Activated CD4-positive, alpha-beta T cell treated with anti-CD3 and anti-CD28 coated beads, Interleukin-2, amount 50 U/mL, for 16 hours (primary cell): ENCODE results near the gene EML3.
"Not testable (repeated sequence)": the region's sequence is repeated elsewhere in the genome, so short reads cannot be mapped to it uniquely, and the experiment has no call there.

Source experiments
- DNase-seq: peaks from one replicate; pipeline ENCODE4 v3.0.0-alpha.2; 2020

The EML3 gene, protein sequence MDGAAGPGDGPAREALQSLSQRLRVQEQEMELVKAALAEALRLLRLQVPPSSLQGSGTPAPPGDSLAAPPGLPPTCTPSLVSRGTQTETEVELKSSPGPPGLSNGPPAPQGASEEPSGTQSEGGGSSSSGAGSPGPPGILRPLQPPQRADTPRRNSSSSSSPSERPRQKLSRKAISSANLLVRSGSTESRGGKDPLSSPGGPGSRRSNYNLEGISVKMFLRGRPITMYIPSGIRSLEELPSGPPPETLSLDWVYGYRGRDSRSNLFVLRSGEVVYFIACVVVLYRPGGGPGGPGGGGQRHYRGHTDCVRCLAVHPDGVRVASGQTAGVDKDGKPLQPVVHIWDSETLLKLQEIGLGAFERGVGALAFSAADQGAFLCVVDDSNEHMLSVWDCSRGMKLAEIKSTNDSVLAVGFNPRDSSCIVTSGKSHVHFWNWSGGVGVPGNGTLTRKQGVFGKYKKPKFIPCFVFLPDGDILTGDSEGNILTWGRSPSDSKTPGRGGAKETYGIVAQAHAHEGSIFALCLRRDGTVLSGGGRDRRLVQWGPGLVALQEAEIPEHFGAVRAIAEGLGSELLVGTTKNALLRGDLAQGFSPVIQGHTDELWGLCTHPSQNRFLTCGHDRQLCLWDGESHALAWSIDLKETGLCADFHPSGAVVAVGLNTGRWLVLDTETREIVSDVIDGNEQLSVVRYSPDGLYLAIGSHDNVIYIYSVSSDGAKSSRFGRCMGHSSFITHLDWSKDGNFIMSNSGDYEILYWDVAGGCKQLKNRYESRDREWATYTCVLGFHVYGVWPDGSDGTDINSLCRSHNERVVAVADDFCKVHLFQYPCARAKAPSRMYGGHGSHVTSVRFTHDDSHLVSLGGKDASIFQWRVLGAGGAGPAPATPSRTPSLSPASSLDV

DNA sequence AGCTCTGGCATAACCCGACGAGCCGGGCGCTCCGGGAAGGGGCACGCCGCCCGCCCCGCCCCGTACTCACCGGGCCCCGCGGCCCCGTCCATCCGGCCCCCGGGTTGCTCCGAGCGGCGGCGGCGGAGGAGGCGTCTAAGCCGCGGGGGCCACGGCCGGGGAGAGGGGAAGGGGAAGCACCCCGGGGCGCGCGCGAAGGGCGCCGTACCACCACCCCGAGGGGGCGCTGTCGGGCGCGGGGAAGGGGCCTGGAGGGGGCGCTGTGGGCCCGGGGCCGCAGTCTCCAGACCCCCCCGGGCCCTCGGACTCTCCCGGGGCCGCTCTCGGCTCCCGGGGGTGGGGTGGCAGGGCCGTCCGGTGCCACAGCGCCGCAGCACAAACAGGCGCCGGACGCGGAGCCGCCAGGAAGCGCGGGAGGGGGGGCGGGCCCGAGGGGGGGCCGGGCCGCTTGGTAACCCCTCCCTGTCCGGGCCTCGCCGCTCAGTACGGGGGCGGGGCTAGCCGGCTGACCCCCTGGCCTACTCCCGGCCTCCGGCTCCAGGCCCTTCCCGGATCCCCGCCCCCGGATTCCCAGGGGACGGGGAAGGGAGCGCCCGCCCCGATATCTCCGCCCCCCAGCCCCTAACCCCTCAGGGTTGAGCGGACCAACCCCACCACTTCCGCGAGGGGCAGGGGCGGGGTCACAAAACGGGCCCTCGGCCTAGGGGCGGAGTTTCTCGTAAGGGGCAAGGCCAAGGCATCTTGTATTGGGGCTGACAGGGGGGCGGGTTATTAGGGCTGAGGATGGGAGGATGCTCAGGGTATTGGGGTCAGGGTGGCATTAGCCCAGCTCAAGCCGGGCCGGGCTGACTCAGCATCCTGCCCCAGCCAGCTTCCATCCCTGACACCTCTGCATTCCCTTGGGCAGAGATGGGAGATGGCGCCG, at the start of gene EML3, which contains the start of gene ROM1:
Gene EML3, minus strand, starts transcription at position 410 of the 925 bp plus-strand sequence. Its CDS starts 318 bp downstream, at position 92.
Gene ROM1, plus strand, starts transcription at position 892 of the 925 bp plus-strand sequence. Its CDS starts 25 bp downstream, at position 917.
- peak; percentile 90 for DNase-seq

DNA sequence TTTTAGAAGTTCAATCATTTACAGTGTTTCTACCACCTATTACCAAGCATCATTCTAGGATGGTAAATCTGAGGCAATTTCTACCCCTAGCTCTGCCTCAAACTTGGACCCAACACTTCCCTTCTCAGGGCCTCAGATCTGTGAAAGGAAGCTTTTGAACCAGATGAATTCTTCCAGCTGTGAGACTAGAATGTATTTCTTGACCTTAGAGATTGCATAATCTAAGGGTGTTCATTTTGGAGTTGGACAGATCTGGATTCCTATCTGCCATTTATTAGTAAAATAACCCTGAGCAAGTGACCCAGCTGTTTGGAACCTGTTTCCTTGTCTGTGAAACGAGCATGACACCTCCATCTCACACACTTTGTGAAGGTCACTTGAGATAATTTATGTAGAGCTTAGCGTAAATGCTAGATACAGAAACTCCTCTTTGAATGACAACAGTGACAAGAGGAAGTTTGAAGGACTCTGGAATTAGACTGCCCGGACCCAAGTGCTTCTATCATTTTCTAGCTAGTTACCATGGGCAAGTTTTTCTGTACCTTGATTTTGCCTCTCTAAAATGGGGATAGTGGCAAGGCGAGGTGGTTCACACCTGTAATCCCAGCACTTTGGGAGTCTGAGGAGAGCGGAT, 44.3 kb upstream of the EML3 start:
- no peak for DNase-seq

DNA sequence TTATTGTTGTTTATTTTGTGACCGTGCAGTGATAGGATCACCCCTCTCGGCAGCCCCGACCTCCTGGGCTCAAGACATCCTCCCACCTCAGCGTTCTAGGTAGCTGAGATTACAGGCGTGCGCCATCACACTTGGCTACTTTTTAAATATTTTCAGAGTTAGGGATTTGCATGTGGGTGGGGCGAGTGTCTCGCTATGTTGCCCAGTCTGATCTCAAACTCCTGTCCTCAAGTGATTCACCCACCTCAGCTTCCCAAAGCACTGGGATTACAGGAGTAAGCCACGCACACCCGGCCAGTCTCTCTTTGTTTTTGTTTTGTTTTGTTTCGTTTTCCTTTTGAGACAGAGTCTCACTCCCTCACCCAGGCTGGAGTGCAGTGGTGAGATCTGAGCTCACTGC, 41.7 kb upstream of the EML3 start:
- no peak for DNase-seq

DNA sequence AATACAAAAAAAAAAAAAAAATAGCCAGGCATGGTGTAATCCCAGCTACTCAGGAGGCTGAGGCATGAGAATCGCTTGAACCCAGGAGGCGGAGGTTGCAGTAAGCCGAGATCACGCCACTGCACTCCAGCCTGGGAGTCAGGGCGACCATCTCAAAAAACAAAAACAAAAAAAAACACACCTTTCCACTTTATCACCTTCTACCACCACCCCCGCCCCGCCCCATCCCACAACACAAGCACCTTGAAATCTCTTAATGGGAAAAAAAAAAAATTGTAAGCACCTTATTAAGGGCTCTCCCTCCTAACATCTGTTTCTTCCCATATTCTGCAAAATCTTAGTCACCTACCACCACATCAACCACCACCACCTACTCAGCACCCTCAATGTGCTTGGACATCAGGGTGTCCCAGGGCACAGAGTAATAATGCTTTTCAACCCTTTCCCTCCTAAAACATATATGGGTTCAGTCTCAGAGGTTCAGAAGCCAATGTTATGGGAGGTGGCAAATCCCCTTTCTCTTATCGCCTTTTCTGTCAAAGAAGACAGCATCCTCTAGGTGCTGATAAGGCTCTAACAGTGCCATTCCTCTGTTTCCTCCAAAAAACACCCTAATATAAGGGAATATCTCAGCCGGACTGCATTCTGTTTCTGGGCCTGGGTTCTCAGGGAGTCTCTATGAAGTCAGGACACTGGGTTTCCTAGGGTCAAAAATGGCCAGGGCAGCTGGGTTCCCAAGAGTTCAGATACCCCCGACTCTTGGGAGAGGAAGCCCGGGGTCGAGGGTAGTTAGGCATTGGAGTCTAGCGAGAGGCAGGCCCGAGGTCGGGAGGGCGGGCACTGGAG, 39.8 kb upstream of the EML3 start:
- peak; percentile 39 for DNase-seq

DNA sequence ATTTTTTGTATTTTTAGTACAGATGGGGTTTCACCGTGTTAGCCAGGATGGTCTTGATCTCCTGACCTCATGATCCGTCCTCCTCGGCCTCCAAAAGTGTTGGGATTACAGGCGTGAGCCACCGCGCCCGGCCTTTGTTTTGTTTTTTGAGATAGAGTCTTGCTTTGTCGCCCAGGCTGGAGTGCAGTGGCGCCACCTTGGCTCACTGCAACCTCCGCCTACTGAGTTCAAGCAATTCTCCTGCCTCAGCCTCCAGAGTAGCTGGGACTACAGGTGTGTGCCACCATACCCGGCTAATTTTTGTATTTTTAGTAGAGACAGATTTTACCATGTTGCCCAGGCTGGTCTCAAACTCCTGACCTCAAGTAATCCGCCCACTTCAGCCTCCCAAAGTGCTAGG, 37.7 kb upstream of the EML3 start:
- not testable (repeated sequence) for DNase-seq

DNA sequence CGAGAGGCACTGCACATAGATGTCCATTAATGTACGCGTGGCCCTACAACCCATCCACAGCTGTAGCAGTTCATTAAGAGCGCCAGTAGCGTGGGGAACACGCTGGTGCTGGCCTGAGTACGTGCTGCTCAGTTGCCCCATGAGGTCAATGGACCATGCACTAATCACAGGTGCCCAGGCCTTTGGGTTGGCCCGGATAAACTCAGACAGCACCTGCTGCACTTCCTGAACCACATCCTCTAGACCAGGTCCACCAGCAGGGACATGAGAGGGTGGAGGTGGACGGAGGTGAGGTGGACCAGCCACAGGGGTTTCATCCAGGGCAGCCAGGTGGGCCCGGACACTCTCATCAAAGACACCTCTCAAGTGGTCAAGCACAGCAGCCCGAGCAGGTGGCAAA, 36.9 kb upstream of the EML3 start:
- no peak for DNase-seq

DNA sequence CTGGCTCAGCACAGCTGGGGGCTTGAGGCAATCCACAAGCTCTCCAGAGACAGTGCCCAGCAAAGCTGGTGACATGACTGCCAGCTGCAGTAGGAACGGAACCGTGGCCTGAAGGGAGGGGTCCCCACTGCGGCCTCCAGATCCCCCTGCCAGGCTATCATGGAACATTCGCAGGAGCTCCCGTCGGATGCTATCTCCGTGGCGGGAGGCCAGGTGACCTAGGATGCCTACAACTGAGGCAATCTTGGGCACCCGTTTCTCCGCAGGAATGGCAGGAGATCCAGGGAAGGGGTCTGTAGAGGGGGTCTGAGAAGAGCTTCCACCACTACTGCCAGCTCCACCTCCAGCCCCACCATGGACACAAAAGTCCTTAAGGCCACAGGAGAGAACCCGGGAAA, 36.4 kb upstream of the EML3 start:
- DNase-seq = no peak

DNA sequence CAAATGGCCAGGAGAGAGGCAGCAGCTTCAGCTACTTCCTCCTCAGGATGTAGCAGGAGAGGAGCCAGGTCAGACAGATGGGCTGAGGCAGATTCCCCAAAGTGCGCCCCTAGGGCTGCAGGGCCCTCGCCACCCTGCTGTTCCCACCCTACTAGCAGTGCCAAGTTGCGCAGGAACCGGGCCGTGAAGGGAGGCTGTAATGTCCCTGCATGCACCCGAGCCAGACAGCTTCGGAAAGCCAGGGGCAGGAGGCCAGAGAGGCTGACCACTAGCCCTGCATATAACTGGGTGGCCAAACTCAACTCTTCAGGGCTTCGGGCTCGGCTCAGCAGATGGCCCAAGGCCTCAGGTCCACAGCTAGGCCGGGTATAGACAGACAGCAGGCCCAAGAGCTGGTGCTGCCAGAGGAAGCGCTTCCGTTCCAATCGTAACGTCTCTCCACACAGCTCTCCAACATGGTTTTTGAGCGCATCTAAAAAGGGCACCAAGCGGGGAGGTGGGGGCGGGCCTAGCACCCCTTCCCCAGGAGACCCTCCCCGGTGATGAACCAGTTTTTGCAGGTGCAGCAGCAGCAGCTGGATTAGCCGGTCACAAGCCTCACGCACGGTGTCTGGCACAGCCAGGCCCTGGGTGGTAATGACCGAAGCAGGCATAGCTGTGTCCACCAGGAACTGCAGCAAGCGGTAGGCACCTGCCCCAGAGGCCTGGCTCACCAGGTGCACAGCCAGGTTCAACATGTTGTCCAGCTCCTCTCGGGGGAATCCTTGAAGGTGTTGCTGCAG, 35.8 kb upstream of the EML3 start:
- no peak for DNase-seq

- no peak for DNase-seq
Observed at GRCh38 chr11:62647609-62648005, 35.0 kb upstream of the EML3 start.

GRCh38 chr11:62646825-62647608, 34.4 kb upstream of the EML3 start:
- DNase-seq = no peak

GRCh38 chr11:62645946-62646824, 33.6 kb upstream of the EML3 start, which contains the start of gene GANAB:
Gene GANAB (minus strand): TSS chr11:62646613. CDS start chr11:62646599, 14 bp downstream.
- peak; percentile 100 for DNase-seq

GRCh38 chr11:62645671-62645945, 33.0 kb upstream of the EML3 start:
- DNase-seq = no peak

DNA sequence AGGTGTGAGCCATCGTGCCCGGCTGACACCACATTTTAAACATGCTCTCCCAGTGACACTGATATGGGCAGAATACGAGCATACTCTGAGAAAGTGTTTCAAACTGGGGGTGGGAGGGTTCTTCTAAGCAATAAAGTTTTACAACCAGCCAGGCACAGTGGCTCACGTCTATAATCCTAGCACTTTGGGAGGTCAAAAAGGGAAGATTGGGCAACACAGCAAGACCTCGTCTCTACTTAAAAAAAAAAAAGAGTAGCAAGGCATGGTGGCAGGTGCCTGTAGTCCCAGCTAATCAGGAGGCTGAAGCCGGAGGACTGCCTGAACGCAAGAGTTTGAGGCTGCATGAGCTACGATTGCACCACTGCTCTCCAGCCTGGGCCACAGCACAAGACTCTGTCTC, 31.6 kb upstream of the EML3 start:
- DNase-seq = no peak

DNA sequence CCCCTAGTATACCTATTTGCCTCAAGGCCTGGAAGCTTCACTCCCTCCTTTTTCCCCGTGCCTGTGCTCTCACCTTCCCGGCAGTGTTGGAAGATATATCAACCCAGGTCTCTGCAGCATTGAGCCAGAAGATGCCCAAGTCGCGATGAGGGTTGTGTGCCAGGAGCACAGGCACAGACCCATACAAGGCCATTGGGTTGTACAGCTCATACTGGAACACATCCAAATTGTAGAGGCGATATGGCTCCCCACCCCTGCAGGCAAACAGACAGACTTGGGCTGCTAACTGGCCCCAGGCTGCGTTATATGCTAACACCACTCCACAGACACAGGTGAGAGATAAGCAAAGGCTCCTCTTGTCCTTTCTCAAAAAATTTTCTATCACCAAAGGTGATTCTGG, 19.9 kb upstream of the EML3 start:
- DNase-seq = no peak

DNA sequence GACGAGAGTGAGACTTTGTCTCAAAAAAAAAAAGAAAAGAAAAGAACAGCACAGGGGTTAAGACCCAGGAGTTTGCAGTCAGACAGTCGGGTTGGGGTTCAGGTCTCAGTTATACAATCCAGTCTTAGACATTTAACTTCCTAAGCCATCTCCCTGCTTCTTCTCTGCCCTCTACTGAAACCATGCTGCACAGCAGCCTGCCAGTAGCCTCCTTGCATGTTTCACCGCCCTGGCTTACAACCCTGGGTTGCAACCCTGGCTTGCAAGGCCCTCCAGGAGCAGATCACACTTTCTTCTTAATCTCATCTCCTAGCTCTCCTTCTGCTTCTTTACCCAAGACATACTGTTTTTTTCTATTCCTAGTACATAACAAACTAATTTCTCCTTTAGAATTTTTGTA, 15.1 kb upstream of the EML3 start:
- DNase-seq = no peak

DNA sequence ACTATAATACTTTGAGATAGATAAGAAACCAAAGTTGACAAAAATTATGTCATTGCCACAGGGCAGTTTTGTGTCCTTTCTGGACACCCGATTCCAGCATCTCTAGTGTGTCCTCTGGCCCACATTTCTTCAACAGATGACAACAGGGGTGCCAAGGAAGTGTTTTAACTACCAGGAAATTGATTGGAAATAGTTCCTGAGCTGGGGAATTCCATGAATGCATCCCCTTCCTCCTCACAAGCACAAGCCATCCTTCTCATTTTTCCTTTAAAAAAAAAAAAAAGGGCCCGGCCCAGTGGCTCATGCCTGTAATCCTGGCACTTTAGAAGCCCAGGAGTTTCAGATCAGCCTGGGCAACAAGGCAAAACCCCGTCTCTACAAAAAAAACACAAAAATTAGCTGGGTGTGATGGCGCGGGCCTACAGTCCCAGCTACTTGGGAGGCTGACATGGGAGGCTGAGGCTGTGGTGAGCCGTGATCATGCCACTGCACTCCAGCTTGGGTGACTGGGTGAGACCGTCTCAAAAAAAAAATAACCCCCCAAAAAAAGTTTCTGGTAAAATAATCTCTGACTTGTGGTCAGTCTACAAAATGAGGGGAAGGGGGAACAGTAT, 10.0 kb upstream of the EML3 start:
- no peak for DNase-seq

- peak; percentile 98 for DNase-seq
Observed at GRCh38 chr11:62621567-62622470, 9.2 kb upstream of the EML3 start, which contains the start of gene B3GAT3. Gene B3GAT3 (minus strand): TSS chr11:62621986. CDS start chr11:62621947, 39 bp downstream.
